ENCODE measurements around the gene CYP2D6. TPM values are rescaled to one million over a fixed set of nuclear protein-coding genes. Genes with fewer than 3 reads are reported as not detected.

Gene CYP2D6
- total and polyA plus RNA-seq, 10 of the 15 experiments (the other 5 are each of a cell fraction or from before 2014, with no cell fraction given): 0.08 to 1.4 (median 0.39) TPM

GRCh38 chr22:42116848-42117424 is 13.7 kb downstream of the CYP2D6 start:
- H3K4me1 ChIP-seq (ENCODE audit: control insufficient read depth, insufficient read depth, low read length): peaks cover 7% of the 10 kb centered on the region; the same call in 1 of the 2 replicates
- no peak overlapping the region for H3K4me2 ChIP-seq (ENCODE audit: control insufficient read depth, insufficient read depth)
- BruUV-seq (replicated peaks): no TSS peak
- no peak overlapping the region for H3K9ac ChIP-seq (ENCODE audit: control insufficient read depth, insufficient read depth, low read length)
- H3K79me2 ChIP-seq (ENCODE audit: control insufficient read depth, insufficient read depth, low read length): no peaks in the 10 kb centered on the region
- H2AFZ ChIP-seq (ENCODE audit: control insufficient read depth, low read depth, low read length): no peak overlapping the region
- 79% methylated on average over 4 of the region's 4 CpGs for WGBS (ENCODE audit: insufficient coverage, insufficient replicate concordance, low lambda C conversion rate, missing lambda C conversion rate)
- H3K27ac ChIP-seq (ENCODE audit: control insufficient read depth, insufficient read depth): no peak overlapping the region
- ATAC-seq (no peak), DNase-seq (ENCODE audit: low read depth, low spot score) (no peak), FAIRE-seq (no peak)
- CTCF ChIA-PET: interaction anchor here (0.7 to 3.0 kb wide), 10 partner anchors 14 to 326 kb away, joined by 3 to 14 read pairs (median 3); partner anchors contain the start of gene NDUFA6
- in situ Hi-C loops (cut with MboI) (no loop called here), intact Hi-C loops (cut with micrococcal nuclease; ENCODE audit: unreplicated experiment) (no loop called here)
- RAD21 ChIA-PET (ENCODE audit: unreplicated experiment): no interaction called here
- no peaks in the 10 kb centered on the region for H4K20me1 ChIP-seq (ENCODE audit: control insufficient read depth, insufficient read depth)
- peaks cover 11% of the 10 kb centered on the region; the same call in 2 of the 3 replicates for H3K9me3 ChIP-seq (replicated peaks; ENCODE audit: control insufficient read depth, insufficient read depth, low read length)
- POLR2A ChIA-PET: interaction anchor here (0.9 kb wide), 1 partner anchor 141 kb away, joined by 3 read pairs; no protein-coding TSS in a partner anchor
- SMC1A ChIA-PET (ENCODE audit: uncharacterized antibody, unreplicated experiment): interaction anchor here (0.7 to 1.5 kb wide), 3 partner anchors 8 to 149 kb away, joined by 3 to 4 read pairs (median 3); no protein-coding TSS in a partner anchor
- H3K36me3 ChIP-seq (ENCODE audit: control insufficient read depth in 2 of 2, insufficient read depth in 2 of 2, low read length in 1 of 2): no peaks in the 10 kb centered on the region
- no peak for TF ChIP-seq ZSCAN29 (IDR thresholded peaks at IDR 0.05)
- no peak for TF ChIP-seq NFYA (IDR thresholded peaks at IDR 0.05; ENCODE audit: borderline replicate concordance, low read depth, low read length)
- TF ChIP-seq POU2F2 (IDR thresholded peaks at IDR 0.05; ENCODE audit: borderline replicate concordance, low read depth, low read length): no peak
- no peak for TF ChIP-seq JUND (IDR thresholded peaks at IDR 0.05; ENCODE audit: low read depth, low read length)
- no peak for TF ChIP-seq ZNF687 (IDR thresholded peaks at IDR 0.05)
- no peak for TF ChIP-seq ZNF24 (IDR thresholded peaks at IDR 0.05)
- TF ChIP-seq NBN (IDR thresholded peaks at IDR 0.05): no peak
- no peak for TF ChIP-seq CBX5 (IDR thresholded peaks at IDR 0.05; ENCODE audit: low read depth)
- TF ChIP-seq SUPT20H (IDR thresholded peaks at IDR 0.05; ENCODE audit: borderline replicate concordance, control insufficient read depth, low read depth, low read length): no peak
- TF ChIP-seq WRNIP1 (IDR thresholded peaks at IDR 0.05; ENCODE audit: borderline replicate concordance, low read depth, low read length): no peak
- no peak for TF ChIP-seq STAT1 (conservative IDR thresholded peaks at IDR 0.05)
- TF ChIP-seq RAD51 (IDR thresholded peaks at IDR 0.05): no peak
- TF ChIP-seq MEF2B (IDR thresholded peaks at IDR 0.05; ENCODE audit: partially characterized antibody, poor library complexity, severe bottlenecking): no peak
- TF ChIP-seq EZH2 (IDR thresholded peaks at IDR 0.05; ENCODE audit: borderline replicate concordance, control insufficient read depth, low read depth, low read length): no peak
- no peak for TF ChIP-seq TCF3 (IDR thresholded peaks at IDR 0.05; ENCODE audit: borderline replicate concordance, insufficient read depth, low read depth, low read length)
- no peak for TF ChIP-seq MEF2A (IDR thresholded peaks at IDR 0.05; ENCODE audit: insufficient read depth, low read depth, low read length)
- H3K27me3 ChIP-seq (replicated peaks in 1 of 2; ENCODE audit: control insufficient read depth in 2 of 2, insufficient read depth in 2 of 2, low read length in 1 of 2): no peaks in the 10 kb centered on the region
- H3K4me3 ChIP-seq: no peak overlapping the region

Data from GM12878 (cell line).